HepG2 (cell line): Measurements from ENCODE around the gene RFTN1. TPM values are rescaled to one million over a fixed set of nuclear protein-coding genes. Genes with fewer than 3 reads are reported as not detected.

Source experiments
- ATAC-seq: fragments of 200-7000 bp; cut with Tn5 transposase; 3 replicates; pipeline ENCODE4 v1.9.1; 2020; ENCODE audit warnings: mild to moderate bottlenecking, moderate library complexity
- BruUV-seq: library from RNA; stranded (reverse); fragments of 400-500 nt; replicated peaks from 2 replicates; lab custom pipeline; 2021; lab: Mats Ljungman, UMichigan
- CTCF ChIA-PET: fragments of 300-600 bp; formaldehyde crosslinking; extraction: SDS; loops from one replicate; lab custom pipeline; 2021; ENCODE audit warnings: low total read pairs, inconsistent platforms, low intra/inter-chr PET ratio; lab: Yijun Ruan, JAX
- POLR2A ChIA-PET: fragments of 350-600 bp; sonication (Branson Sonifier 250); formaldehyde crosslinking; loops from one replicate; lab custom pipeline; 2020; ENCODE audit warnings: antibody characterized with exemption, inconsistent platforms; lab: Yijun Ruan, JAX
- DNase-seq: peaks from one replicate; pipeline ENCODE4 v3.0.0-alpha.2; 2015; ENCODE audit warnings: low spot score
- FAIRE-seq: peaks from 3 replicates; lab custom pipeline; 2011; peaks lifted over from hg19 to GRCh38; lab: Jason Lieb, UNC
- H2AFZ ChIP-seq: one replicate; pipeline ENCODE4 v1.6.1; 2011; ENCODE audit warnings: low read length, inconsistent platforms
- H3K27ac ChIP-seq: fragments of 300-600 bp; 3 replicates; pipeline ENCODE4 v1.8.0; 2011; ENCODE audit warnings: mixed run types, mild to moderate bottlenecking, mixed read lengths, low read length, inconsistent platforms; ENCODE audit not compliant: insufficient read depth; ENCODE audit errors: extremely low read length
- H3K27me3 ChIP-seq, 2 experiments: fragments of 200-600 bp in 1 of 2; 2 replicates in 1 of 2; 3 replicates in 1 of 2; pipeline versions ENCODE4 v1.6.0 to v1.8.0; 2011; ENCODE audit warnings: low read length in 2 of 2, mild to moderate bottlenecking in 2 of 2, moderate library complexity in 2 of 2, inconsistent platforms in 1 of 2; ENCODE audit not compliant: insufficient read depth in 2 of 2, control insufficient read depth in 1 of 2
- H3K36me3 ChIP-seq, 2 experiments: fragments of 200-600 bp in 1 of 2; replicated peaks in 1 of 2; 2 replicates in 1 of 2; 3 replicates in 1 of 2; pipeline versions ENCODE4 v1.5.1 to v1.8.0; 2011; ENCODE audit warnings: low read length in 2 of 2, inconsistent platforms in 1 of 2; ENCODE audit not compliant: insufficient read depth in 2 of 2, control insufficient read depth in 1 of 2
- H3K4me1 ChIP-seq: 2 replicates; pipeline ENCODE4 v1.5.1; 2012; ENCODE audit warnings: low read length, inconsistent platforms; ENCODE audit not compliant: insufficient read depth
- H3K4me2 ChIP-seq: 2 replicates; pipeline ENCODE4 v1.6.0; 2011; ENCODE audit warnings: low read depth, low read length, inconsistent platforms
- H3K4me3 ChIP-seq, 3 experiments: fragments of 200-600 bp in 1 of 3; sonication (generic), shearing (Covaris generic) in 1 of 3; replicated peaks in 1 of 3; 2 replicates each; pipeline ENCODE4 v1.5.1; 2011 to 2016; ENCODE audit warnings: low read length in 3 of 3, inconsistent platforms in 2 of 3, low read depth in 2 of 3, mild to moderate bottlenecking in 2 of 3, control low read depth in 1 of 3, mixed read lengths in 1 of 3; ENCODE audit not compliant: insufficient read depth in 1 of 3
- H3K79me2 ChIP-seq: one replicate; pipeline ENCODE4 v1.6.1; 2011; ENCODE audit warnings: low read length, inconsistent platforms; ENCODE audit not compliant: insufficient read depth
- H3K9ac ChIP-seq: 2 replicates; pipeline ENCODE4 v1.6.0; 2011; ENCODE audit warnings: mild to moderate bottlenecking, low read depth, low read length, inconsistent platforms; ENCODE audit not compliant: insufficient read depth
- H3K9me3 ChIP-seq: 2 replicates; pipeline ENCODE4 v1.5.1; 2012; ENCODE audit warnings: mild to moderate bottlenecking, low read length
- H4K20me1 ChIP-seq: 2 replicates; pipeline ENCODE4 v1.6.0; 2011; ENCODE audit warnings: inconsistent platforms, mild to moderate bottlenecking, low read length, moderate library complexity; ENCODE audit not compliant: insufficient read depth
- ATRX ChIP-seq: sonication (generic); formaldehyde crosslinking; IDR thresholded peaks from 2 replicates; pipeline ENCODE4 v1.4.0; 2020; ENCODE audit warnings: missing genetic modification reagents, borderline replicate concordance
- FOSL2 ChIP-seq: sonication (generic); formaldehyde crosslinking; IDR thresholded peaks from 2 replicates; pipeline ENCODE4 v1.4.0; 2020; ENCODE audit warnings: missing genetic modification reagents
- NFKB2 ChIP-seq: sonication (generic); formaldehyde crosslinking; IDR thresholded peaks from 2 replicates; pipeline ENCODE4 v1.4.0; 2020; ENCODE audit warnings: missing genetic modification reagents, borderline replicate concordance
- RELA ChIP-seq: sonication (generic); formaldehyde crosslinking; IDR thresholded peaks from 2 replicates; pipeline ENCODE4 v1.4.0; 2020; ENCODE audit warnings: missing genetic modification reagents
- TRIM24 ChIP-seq: sonication (generic); formaldehyde crosslinking; IDR thresholded peaks from 2 replicates; pipeline ENCODE4 v1.8.0; 2022; ENCODE audit warnings: mild to moderate bottlenecking, missing genetic modification reagents
- XRCC5 ChIP-seq: fragments of 200-400 bp; formaldehyde crosslinking; optimal IDR thresholded peaks from 2 replicates; pipeline ENCODE3; 2017; ENCODE audit warnings: mild to moderate bottlenecking, low read length
- ZBTB37 ChIP-seq: sonication (generic); formaldehyde crosslinking; IDR thresholded peaks from 2 replicates; pipeline ENCODE4 v1.4.0; 2020; ENCODE audit warnings: mild to moderate bottlenecking, missing genetic modification reagents
- ZFP91 ChIP-seq: sonication (generic); formaldehyde crosslinking; IDR thresholded peaks from 2 replicates; pipeline ENCODE4 v1.9.0; 2022; ENCODE audit warnings: missing genetic modification reagents, mild to moderate bottlenecking, borderline replicate concordance
- ZNF33A ChIP-seq: sonication (generic); formaldehyde crosslinking; IDR thresholded peaks from 2 replicates; pipeline ENCODE4 v1.5.1; 2020; ENCODE audit warnings: missing genetic modification reagents, mild to moderate bottlenecking, moderate library complexity, borderline replicate concordance
- ZNF382 ChIP-seq: sonication (generic); formaldehyde crosslinking; IDR thresholded peaks from 2 replicates; pipeline ENCODE4 v1.5.0; 2020; ENCODE audit warnings: missing genetic modification reagents, mild to moderate bottlenecking, borderline replicate concordance
- WGBS: methylation state at CpG from one replicate; pipeline ENCODE4 v1.1.6; 2017; ENCODE audit warnings: low lambda C conversion rate; 5-methylcytosine and 5-hydroxymethylcytosine counted together
- in situ Hi-C: cut with HindIII; loops from 2 replicates; pipeline ENCODE4 v1.10.0; 2017; ENCODE audit warnings: low pct_unique_long_range_greater_than_20kb; ENCODE audit not compliant: extremely low pct_ligation_motif_present
- intact Hi-C: fragments of 100-400 bp; cut with micrococcal nuclease; formaldehyde crosslinking; loops from one replicate; pipeline ENCODE4 v1.10.0; 2022; ENCODE audit not compliant: unreplicated experiment
- polyA plus RNA-seq, 8 experiments: library from polyadenylated mRNA; depleted of rRNA in 3 of 8; stranded (reverse) in 7 of 8; unstranded in 1 of 8; fragments of >200 nt; fragmentation: Illumina TruSeq in 4 of 8; extraction: Trizol in 4 of 8; gene quantifications; 2 replicates each; pipeline versions ENCODE4 v1.2.1 to v1.2.3, GENCODE V29; 2011 to 2016; ENCODE audit warnings: low read depth in 4 of 8, missing spikeins in 1 of 8, mixed read lengths in 1 of 8; ENCODE audit not compliant: insufficient read depth in 1 of 8
- total RNA-seq, 5 experiments: library from RNA; depleted of rRNA; stranded (reverse); fragments of >200 nt; fragmentation: Illumina TruSeq; extraction: Trizol; gene quantifications; 2 replicates each; pipeline ENCODE4 v1.2.3, GENCODE V29; 2016; ENCODE audit warnings: low read depth in 1 of 5
- TF ChIP-seq, protein P1 (sequence below), 2 experiments: fragments of 450-650 bp in 1 of 2; sonication (generic) in 1 of 2; formaldehyde crosslinking; IDR thresholded peaks; 2 replicates each; pipeline versions ENCODE4 v1.5.0 to v1.8.0; 2020 to 2022; ENCODE audit warnings: mild to moderate bottlenecking in 1 of 2, missing genetic modification reagents in 1 of 2
- TF ChIP-seq, protein P2 (sequence below): IDR thresholded peaks from 2 replicates; pipeline ENCODE4 v1.6.1; 2012; ENCODE audit warnings: low read length, improper control_type of control experiment

RFTN1 gene
- total and polyA plus RNA-seq, 2 of the 13 experiments (the other 11 are each of a cell fraction or from before 2014, with no cell fraction given): not detected

GRCh38 chr3:16536996-16537395, 23.5 kb upstream of the RFTN1 start (continued):
- TF ChIP-seq ZFP91 (CRISPR knock-in tag): no peak
- TF ChIP-seq ZBTB37 (CRISPR knock-in tag): no peak
- no peak for TF ChIP-seq ATRX (CRISPR knock-in tag)
- TF ChIP-seq, all 625 proteins: peak for 0

DNA sequence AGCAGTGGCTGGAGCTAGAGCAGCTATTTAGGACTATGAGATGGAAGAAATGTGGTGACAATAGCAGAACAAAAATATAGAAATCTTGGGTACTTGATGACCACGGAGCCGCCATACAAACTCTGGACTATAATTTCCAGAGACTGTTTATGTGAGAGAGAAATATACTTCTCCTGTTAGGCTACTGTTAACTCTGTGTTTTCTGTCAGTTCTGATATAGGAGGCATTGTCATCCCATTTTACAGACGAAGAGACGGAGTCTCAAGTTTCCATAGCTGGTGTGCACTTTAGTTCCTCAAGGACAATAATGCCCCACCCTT, 22.8 kb upstream of the RFTN1 start:
- TF ChIP-seq XRCC5 (no peak), NFKB2 (CRISPR knock-in tag) (no peak), TRIM24 (no peak), RELA (CRISPR knock-in tag) (no peak), FOSL2 (no peak), ZNF382 (CRISPR knock-in tag) (no peak), ZNF33A (no peak)
- TF ChIP-seq, protein P1, sequence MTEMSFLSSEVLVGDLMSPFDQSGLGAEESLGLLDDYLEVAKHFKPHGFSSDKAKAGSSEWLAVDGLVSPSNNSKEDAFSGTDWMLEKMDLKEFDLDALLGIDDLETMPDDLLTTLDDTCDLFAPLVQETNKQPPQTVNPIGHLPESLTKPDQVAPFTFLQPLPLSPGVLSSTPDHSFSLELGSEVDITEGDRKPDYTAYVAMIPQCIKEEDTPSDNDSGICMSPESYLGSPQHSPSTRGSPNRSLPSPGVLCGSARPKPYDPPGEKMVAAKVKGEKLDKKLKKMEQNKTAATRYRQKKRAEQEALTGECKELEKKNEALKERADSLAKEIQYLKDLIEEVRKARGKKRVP (CRISPR knock-in tag; IDR thresholded peaks at IDR 0.05): no peak
- TF ChIP-seq, protein P2, sequence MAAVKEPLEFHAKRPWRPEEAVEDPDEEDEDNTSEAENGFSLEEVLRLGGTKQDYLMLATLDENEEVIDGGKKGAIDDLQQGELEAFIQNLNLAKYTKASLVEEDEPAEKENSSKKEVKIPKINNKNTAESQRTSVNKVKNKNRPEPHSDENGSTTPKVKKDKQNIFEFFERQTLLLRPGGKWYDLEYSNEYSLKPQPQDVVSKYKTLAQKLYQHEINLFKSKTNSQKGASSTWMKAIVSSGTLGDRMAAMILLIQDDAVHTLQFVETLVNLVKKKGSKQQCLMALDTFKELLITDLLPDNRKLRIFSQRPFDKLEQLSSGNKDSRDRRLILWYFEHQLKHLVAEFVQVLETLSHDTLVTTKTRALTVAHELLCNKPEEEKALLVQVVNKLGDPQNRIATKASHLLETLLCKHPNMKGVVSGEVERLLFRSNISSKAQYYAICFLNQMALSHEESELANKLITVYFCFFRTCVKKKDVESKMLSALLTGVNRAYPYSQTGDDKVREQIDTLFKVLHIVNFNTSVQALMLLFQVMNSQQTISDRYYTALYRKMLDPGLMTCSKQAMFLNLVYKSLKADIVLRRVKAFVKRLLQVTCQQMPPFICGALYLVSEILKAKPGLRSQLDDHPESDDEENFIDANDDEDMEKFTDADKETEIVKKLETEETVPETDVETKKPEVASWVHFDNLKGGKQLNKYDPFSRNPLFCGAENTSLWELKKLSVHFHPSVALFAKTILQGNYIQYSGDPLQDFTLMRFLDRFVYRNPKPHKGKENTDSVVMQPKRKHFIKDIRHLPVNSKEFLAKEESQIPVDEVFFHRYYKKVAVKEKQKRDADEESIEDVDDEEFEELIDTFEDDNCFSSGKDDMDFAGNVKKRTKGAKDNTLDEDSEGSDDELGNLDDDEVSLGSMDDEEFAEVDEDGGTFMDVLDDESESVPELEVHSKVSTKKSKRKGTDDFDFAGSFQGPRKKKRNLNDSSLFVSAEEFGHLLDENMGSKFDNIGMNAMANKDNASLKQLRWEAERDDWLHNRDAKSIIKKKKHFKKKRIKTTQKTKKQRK: no peak
- no peaks in the 10 kb centered on the region for H3K36me3 ChIP-seq
- no peaks in the 10 kb centered on the region for H4K20me1 ChIP-seq
- H3K4me1 ChIP-seq: no peaks in the 10 kb centered on the region
- 56% methylated on average over 4 of the region's 4 CpGs for WGBS
- CTCF ChIA-PET: no interaction called here
- ATAC-seq (no peak), FAIRE-seq (no peak), DNase-seq (no peak)
- H3K27me3 ChIP-seq: peaks cover 0 to 2% of the 10 kb centered on the region in 2 experiments; a peak in 2 of 5 replicates
- POLR2A ChIA-PET: no interaction called here
- no TSS peak for BruUV-seq
- H3K9ac ChIP-seq: no peak overlapping the region
- in situ Hi-C loops: loop anchor here (25.0 kb wide), 1 partner anchor 499 kb away; no protein-coding TSS in a partner anchor
- no peaks in the 10 kb centered on the region for H3K79me2 ChIP-seq
- intact Hi-C loops: no loop called here
- H3K9me3 ChIP-seq: no peaks in the 10 kb centered on the region
- no peak overlapping the region for H3K4me3 ChIP-seq
- H3K4me2 ChIP-seq: no peak overlapping the region
- H2AFZ ChIP-seq: no peak overlapping the region
- no peak overlapping the region for H3K27ac ChIP-seq
